GDM1 (cell line): Measurements from ENCODE around the gene HPSE2.
"Not testable (repeated sequence)": the region's sequence is repeated elsewhere in the genome, so short reads cannot be mapped to it uniquely, and the experiment has no call there.

Experiments used
- DNase-seq: peaks from one replicate; lab custom pipeline; 2025; lab: John Stamatoyannopoulos, UW

HPSE2 gene

DNA sequence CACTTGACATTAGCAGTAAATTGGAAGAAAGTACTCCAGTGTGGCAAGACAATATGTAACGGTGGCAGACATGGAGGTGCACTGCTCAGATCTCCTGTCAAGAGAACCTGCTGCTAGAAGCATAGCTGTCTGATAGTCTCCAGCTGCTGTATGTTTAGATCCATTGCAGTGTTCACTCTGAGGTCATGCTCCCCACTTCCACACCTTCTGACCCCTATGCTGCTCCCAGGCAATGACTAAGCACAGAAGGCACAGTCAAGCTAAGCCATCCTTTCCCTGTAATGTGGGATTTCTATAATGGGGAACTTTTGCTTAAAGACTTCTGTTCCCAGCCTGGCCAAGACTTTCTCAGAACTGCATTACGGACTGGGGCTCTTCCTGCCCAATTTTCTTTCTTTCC, 315.8 kb downstream of the HPSE2 start:
- no peak for DNase-seq

DNA sequence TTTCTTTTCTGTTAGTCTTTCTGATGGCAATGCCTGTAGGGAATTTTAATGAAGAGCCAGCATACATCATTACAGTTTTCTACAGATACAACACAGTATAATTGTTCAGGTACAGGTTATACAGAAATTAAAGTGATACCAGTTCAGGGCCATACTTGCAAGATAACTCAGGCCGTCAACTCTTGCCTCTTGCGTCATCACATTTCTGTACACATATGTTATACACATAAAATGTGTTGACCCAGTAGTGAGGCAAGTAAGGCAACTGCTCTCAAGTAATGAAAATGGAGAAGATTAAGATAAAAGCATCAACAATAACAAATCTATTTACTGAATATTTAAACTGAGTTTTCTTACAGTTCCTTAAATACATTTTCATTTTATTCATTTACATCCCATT, 317.8 kb downstream of the HPSE2 start:
- no peak for DNase-seq

DNA sequence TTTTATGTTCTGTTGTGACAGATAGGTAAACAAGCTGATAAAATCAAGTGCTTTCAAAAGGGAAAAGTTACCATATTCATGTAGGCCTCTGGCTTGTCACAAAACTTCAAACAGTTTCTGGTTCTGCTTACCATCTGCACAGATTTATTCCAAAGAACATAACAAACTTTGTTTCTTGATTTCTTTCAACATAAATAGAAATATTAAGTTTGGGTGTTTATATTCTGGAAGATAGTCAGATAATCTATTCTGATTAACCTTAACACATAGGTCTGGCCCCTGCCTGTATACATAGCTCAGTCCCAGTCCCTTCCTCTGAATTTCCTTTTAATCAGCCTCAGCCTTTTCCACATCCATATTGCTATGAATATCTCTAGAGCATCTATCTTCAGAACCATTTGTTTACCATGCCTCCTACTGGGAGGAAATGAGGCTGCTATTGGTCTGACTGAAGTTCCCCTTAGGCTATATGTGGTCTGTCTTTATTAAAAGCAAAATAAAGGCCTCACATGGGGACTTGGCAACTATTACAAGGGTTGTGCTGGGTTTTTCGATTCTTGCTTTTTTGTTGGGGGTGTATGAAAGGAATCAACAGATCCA, 319.0 kb downstream of the HPSE2 start:
- no peak for DNase-seq

DNA sequence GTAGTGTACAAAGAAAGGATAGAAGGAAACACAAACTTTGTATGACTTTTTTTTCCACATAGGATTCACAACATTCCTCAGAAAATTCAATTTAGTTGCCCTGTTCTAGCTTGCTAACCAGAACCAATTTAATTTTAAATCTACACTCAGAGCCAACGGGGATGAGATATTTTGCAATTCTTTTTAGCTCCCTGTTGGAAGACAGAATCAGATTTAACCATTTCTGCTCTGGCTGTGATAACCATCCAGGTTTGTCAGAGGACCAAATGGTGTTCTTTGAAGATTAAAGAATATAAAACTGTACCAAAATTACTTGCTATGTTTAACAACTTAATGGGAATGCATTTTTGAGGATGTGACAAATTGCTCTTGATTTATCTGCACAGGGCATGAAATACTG, 319.7 kb downstream of the HPSE2 start:
- no peak for DNase-seq

DNA sequence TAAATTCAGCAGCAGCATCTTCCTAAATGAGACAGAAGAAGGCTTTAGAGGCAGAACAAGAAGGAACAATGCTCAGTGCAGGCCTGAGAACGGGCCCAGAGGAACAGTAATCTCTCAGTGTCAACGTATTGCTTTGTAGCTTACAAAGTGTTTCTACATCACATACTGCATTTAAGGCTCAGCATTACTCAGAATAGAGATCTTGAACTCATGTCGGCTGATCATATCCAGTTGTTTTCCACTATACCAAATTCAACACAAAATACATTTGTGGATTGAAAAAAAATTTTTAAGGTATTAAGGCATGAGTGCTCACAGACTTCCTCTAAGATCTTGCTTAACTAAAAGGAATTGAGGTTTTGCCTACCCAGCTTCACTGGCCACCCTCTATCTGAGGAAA, 325.1 kb downstream of the HPSE2 start:
- no peak for DNase-seq

DNA sequence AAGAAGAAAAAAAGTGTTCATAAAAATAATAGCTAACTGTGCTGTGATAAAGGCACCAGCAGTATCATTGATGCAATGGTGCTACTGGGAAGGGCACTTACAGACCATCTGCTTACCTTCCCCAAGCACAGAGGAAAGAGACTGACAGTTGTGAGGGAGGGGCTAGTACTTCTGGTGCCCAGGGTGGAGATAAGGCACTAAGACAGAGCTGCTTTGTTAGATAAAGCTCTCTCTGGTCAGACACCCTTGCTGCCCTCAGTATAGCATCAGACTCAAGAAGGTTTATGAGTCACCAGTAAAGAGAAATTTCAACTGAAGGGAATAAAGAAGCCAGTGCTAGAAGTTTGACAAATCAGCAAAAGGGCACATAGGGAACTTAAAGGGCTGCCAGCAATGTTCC, 325.6 kb downstream of the HPSE2 start:
- DNase-seq = peak; percentile 62

DNA sequence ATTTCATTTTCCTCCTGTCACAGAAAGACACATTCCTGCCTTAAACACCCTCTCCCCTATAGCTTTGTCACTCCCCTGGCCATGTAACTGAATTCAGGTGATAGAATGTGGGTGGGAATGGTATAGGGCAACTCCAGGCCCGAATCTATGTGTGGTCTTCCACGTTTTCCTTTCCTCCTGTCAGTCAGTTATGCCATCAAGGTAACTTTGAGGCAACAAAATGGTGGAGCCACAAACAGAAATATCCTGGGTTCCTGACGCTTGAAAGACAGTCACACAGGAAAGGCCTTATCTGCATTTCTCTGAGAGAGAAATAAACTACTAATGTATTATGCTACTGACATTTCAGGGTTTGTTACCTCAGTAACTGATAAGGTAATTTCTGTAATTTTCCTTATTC, 326.8 kb downstream of the HPSE2 start:
- DNase-seq = no peak

DNA sequence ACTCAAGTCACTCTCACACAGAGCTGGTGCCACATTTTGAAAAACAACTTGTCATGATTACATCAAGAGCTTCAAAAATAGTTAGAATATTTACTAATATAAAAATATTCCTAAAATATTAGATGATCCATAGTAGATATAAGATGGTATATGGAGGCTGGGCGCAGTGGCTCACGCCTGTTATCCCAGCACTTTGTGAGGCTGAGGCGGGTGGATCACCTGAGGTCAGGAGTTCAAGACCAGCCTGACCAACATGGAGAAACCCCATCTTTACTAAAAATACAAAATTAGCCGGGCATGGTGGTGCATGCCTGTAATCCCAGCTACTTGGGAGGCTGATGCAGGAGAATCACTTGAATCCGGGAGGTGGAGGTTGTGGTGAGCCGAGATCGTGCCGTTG, 327.4 kb downstream of the HPSE2 start:
- not testable (repeated sequence) for DNase-seq

DNA sequence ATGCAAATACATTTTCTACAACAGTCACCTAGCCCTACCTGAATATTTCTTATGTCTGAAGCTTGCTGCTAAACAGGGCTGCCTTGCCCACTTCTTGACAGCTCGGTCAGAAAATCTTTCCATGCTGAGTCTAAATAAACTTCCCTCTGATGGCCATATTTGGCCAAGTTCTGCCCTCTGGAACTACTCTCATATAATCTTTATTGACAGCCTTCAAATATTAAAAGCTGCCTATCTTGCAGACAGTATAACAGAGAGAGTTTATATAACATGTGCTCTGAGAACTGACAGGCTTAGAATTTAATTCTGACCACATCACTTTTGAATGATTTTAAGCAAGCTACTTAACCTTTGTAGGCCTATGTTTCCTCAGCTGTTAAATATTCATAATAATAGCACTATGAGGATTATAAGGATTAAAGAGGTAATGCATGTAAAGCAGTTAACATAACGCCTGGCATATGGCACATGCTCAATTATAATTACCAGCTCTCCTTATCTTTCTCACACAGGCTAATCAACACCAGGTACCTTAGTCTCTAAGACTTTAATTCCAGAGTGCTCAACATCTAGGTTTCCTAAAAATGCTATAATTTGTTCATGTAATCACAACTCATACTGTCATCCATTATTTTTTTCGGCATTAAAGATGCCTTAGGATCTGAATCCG, 334.1 kb downstream of the HPSE2 start:
- no peak for DNase-seq

DNA sequence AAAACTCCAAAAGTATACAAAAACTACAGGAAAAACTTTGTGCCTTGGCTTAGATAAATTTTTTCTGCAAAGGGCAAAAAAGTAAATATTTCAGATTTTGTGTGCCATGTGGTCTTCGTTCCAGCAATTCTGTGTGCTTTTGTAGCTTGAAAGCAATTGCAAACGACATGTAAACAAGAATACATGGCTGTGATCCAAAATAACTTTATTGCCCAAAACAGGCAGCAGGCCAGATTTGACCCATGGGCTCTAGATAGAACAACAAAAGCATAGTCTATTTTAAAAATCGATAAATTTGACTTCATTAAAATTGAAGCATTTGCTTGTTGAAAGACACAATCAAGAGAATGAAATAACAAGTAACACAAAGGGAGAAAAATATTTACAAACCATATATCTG, 336.6 kb downstream of the HPSE2 start:
- no peak for DNase-seq

DNA sequence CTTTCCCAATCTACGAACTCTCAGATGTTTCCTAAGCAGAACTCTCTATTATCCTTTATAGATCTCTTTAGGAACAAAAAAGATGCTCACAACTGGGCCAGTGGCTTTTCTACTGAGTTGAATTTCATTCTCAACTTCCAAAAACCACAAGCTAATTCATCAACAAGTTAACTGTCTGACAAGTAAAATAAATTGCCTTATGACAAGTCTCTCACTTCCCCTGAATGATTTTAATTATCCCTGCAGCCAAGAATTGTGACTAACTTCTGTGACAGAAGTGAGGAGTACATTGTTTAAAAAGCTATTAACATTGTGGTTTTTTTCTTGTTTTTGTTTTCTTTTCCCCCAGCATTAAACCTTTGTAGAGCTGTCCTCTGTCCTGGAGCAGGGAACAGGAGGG, 343.1 kb downstream of the HPSE2 start:
- DNase-seq = no peak

DNA sequence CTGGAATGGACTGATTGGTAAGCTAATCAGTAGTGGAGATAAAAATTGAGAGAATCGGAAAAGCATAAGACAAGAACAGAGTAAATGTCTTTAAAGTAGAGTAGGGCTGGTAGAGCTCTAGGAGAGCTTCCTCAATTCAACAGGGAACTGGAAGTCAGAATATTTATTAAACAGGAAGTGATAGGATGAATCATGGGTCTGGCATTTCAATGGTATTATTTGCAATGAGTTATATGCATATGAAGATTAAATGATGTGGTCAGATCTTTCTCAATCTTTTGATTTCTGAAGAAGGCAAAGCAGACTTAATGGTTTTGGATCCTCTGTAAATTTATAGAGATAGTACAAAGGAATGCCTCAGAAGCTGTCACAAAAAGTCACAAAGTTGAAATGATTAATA, 349.0 kb downstream of the HPSE2 start:
- no peak for DNase-seq

DNA sequence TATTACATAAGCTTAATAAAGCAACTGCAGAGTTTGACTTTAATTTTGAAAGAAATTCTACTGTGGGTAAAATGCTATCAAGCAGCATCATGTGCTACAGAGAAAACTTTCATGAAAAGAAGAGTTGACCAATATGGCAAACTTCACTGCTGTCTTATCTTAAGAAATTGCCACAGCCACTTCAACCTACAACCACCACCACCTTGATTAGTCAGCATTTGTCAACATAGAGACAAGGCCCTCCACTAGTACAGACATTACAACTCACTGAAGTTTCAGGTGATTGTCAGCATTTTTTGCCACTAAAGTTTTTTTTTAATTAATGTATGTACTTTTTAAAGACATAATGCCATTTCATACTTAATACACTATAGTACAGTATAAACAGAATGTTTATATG, 350.3 kb downstream of the HPSE2 start:
- DNase-seq = no peak

DNA sequence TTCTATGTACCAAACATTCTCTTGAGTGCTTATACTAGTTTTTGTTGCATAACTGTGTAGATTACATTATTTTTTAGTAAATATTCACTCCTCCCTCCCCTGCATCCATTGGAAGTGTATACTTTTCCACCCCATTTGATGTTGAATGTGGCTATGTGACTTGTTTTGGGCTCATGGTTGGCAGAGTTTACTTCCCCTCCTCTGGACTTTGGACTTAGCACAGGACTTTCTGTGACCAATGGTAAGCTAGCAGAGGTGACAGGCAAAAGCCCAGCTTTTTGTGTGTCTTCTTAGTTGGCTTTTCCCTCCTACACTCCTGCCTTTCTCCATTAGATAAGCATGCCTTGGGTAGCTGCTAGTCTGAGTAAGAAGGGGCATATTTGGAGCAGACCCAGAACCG, 353.9 kb downstream of the HPSE2 start:
- no peak for DNase-seq

DNA sequence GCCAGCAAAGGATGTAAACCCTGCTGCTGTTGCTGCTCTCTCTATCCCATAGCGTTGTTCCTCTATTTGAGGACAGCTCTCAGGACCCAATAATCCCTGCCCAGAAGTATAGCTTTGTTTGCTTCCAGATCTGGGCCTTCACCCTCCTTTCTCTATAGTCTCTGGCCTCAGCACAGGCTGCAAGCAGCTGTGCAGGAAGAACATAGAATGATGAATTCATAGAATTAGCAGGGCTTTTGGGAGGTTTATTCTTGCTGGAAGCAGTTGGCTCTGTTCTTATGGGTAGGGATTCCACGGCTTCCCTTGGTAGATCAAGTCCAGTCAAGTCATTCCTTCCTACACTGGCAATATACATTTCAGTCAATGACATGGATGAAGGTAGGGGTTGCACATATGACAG, 354.7 kb downstream of the HPSE2 start:
- no peak for DNase-seq

DNA sequence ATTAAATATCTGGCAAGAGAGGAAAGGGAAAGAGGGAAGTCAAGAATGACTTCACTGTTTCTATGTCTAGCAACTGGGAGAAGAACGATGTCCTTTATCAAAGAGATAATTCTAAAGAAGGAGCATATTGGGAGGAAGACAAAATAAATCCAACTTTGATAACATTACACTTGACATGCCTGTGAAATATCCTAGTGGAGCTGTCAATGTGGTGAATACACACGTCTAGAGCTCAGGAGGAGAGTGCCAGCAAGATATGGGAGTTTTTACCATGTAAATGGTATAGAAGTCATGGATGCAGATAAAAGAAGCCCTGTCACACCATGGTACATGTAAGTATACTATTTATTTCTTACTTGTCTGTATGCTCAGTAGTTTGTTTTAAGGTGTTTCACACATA, 356.7 kb downstream of the HPSE2 start:
- no peak for DNase-seq

DNA sequence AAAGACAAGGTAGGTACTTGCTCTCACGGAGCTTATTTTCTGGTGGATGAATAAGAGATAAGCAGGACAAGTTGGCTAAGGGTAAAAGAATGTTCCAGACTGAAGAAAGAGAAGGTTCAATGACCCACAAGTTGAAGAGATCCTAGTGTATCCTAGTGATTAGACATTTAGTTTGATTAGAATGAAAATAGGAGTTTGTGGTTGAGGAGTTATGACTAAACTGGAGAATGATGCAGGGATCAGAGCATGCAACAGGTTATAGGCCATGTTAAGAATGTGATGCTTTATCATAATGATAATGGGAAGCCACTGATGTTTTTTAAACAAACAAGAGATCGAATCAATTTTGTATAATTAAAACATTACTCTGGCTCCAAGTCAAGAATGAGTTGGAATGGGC, 357.2 kb downstream of the HPSE2 start:
- no peak for DNase-seq

DNA sequence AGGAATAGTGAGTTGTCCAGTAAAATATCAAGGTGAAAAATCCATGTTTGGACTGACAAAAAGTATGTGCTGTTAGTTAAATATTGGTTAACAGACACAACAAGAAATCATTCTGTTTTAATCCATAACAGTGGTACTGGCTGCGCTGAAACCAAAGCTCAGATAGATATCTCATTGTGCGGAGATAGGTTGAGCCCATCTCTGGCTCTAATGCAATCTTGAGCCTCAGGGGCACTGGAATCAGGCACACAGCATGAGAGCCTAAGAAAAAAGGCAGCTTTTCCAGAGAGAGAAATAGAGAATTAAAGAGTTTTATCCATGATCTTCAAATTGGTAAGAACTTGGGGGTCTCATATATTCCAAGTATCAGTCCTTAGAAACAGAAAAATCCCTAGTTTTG, 373.7 kb downstream of the HPSE2 start:
- no peak for DNase-seq

DNA sequence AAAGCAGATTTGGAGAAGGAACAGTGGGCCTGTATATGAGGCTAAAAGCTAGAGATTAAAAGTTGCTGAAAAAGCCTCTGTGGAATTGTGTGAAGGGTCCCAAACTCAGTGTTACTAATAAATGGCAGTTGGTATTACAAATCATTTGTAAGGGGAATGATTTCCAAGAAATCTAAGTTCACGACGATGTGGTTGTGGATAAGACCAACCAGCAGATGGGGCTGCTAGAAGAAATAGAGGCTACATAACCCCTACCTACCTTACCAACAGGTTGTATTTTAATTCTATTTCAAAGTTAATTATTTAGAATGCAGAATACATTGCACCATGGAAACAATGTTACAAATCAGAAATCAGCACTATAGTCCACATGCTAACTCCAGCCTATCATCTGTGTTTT, 377.1 kb downstream of the HPSE2 start:
- DNase-seq = no peak

DNA sequence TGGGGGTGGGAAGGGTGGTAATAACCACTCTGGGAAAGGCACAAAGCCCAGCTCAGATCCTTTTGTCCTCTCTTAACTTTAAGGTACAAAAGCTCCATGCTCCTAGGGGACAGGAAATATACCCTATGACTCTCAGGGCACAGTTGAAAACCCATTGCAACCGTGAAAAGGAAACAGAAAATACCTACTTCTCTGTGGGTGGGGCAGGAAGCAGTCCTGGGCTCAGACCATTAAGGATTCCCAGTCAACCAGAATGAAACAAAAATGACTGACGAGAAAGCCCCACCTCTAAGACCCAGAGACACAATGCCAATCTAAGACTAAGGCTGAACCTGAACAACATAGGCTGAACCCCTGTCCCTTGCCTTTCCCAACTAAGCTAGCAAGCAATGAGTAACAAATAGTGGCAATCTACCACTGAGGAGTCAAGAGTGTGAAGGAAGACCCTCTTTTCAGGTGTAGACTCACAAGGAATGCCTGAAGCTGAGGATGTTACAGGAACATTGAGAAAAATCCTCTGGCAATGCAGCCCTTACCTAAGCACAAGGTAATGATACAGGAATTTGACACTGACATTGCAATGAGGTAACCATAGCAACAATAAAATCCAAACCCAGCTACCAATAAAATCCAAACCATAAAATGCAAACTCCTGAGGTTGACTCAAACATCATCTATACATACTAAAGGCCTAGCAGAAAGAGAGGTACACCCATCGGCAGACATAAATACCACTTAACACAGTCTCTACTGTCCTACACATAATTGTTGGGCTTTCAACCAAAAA, 380.1 kb downstream of the HPSE2 start:
- DNase-seq = no peak

DNA sequence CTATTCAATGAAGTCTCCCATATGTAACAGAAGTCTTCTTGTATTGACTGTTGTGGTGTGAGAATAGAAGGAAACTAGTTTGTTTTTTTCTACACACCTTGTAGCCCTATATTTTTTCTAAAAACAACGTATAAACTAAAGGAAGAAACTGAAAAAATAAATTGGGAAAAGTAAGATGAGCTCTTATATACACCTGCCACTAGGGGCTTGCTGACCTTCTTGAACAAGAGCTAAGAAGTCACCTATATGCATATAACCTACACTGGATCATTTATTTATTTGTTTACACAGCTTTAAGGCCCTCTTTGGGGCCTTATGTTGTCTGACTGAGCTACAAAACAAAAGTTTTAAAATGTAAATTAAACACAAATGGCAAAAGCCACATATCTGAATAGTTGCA, 383.0 kb downstream of the HPSE2 start:
- no peak for DNase-seq

DNA sequence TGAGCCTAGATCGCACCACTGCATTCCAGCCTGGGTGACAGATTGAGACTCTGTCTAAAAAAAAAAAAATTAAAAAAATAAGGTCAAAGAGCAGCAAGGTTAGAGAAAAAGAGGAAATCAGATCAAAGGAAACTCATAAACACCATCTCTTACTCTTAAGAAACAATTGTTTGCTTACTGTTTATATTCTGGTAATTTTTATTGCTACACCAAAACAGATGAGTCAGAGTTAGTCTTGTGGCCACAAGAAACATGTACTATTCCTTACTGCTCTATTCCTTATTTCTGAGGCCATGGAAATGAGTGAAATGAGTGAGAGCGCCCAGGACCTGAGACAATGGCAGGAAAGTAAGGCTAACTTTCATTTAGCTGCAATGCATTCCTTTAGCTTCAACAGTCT, 387.3 kb downstream of the HPSE2 start:
- no peak for DNase-seq

DNA sequence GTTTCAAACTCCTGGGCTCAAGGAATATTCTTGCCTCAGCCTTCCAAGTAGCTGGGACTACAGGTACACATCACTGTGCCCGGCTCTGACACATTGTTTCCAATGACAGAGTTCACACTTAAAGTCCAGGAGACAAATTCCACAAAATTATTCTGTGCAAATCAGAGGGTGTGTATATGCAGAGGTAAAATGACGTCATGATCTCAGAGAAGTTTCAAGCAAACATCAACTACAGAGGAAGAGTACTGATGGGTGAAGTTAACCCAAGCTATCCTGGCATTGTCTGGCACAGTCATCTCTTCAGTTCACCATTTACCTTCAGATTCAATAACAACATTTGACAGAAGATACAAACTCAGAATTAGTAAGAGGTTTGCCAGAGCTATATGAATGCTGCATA, 388.9 kb downstream of the HPSE2 start:
- DNase-seq = no peak

DNA sequence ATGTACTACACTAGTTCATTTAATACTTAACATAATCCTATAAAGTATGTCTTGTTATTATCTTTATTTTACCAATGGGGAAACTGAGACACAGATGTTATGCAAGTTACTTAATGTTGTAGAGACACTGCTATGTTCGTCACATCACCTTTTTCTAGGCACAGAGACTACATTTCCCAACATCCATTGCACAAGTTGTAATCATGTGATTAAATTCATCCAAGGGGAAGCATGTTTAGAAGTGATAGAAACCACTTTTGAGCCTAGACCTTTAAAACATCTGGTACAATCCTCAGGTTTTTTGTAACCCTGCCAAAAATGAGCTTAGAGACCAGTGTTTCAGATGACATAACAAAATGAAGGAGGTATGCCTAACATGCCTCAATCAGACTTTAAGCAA, 402.1 kb downstream of the HPSE2 start:
- no peak for DNase-seq
